GM23338 (cell line): ENCODE measurements around the gene IL26. TPM values are rescaled to one million over a fixed set of nuclear protein-coding genes. Genes with fewer than 3 reads are reported as not detected.

Experiments
- ATAC-seq: fragments of 200-7000 bp; cut with Tn5 transposase; 3 replicates; pipeline ENCODE4 v1.9.1; 2020
- DNase-seq: peaks from one replicate; pipeline ENCODE4 v3.0.0-alpha.2; 2015; ENCODE audit warnings: low spot score
- H2AFZ ChIP-seq: fragments of 200-600 bp; sonication (generic); 2 replicates; pipeline ENCODE4 v1.8.0; 2016; ENCODE audit warnings: antibody characterized with exemption, mild to moderate bottlenecking, moderate library complexity
- H3F3A ChIP-seq: fragments of 200-600 bp; sonication (generic); replicated peaks from 2 replicates; pipeline ENCODE4 v1.8.0; 2017; ENCODE audit warnings: antibody characterized with exemption, mixed run types, low read depth
- H3K27ac ChIP-seq: fragments of 200-600 bp; sonication (generic); 2 replicates; pipeline ENCODE4 v1.6.1; 2016; ENCODE audit warnings: low read depth
- H3K27me3 ChIP-seq: fragments of 200-600 bp; sonication (generic); 2 replicates; pipeline ENCODE4 v1.8.0; 2016; ENCODE audit warnings: mild to moderate bottlenecking, mixed run types, moderate library complexity; ENCODE audit not compliant: insufficient read depth
- H3K36me3 ChIP-seq: fragments of 200-600 bp; sonication (generic); 2 replicates; pipeline ENCODE4 v1.8.0; 2016; ENCODE audit warnings: mild to moderate bottlenecking; ENCODE audit not compliant: insufficient read depth
- H3K4me1 ChIP-seq: fragments of 200-600 bp; sonication (generic); 2 replicates; pipeline ENCODE4 v1.8.0; 2016; ENCODE audit warnings: mild to moderate bottlenecking, moderate library complexity; ENCODE audit not compliant: insufficient read depth
- H3K4me2 ChIP-seq: fragments of 200-600 bp; sonication (generic); 2 replicates; pipeline ENCODE4 v1.7.1; 2017; ENCODE audit warnings: mixed run types
- H3K4me3 ChIP-seq: fragments of 200-600 bp; sonication (generic); 2 replicates; pipeline ENCODE4 v1.6.1; 2016; ENCODE audit warnings: mixed run types
- H3K79me2 ChIP-seq: fragments of 200-600 bp; sonication (generic); replicated peaks from 2 replicates; pipeline ENCODE4 v1.8.0; 2017; ENCODE audit warnings: mild to moderate bottlenecking; ENCODE audit not compliant: insufficient read depth
- H3K9me2 ChIP-seq: fragments of 200-600 bp; sonication (generic); 2 replicates; pipeline ENCODE4 v1.8.0; 2017; ENCODE audit not compliant: insufficient read depth
- H4K20me1 ChIP-seq: fragments of 200-600 bp; sonication (generic); replicated peaks from 2 replicates; pipeline ENCODE4 v1.8.0; 2017; ENCODE audit warnings: mild to moderate bottlenecking; ENCODE audit not compliant: insufficient read depth
- H3K27ac Mint-ChIP-seq: 2 replicates; pipeline ENCODE4 v1.8.0; 2020; ENCODE audit warnings: inconsistent platforms, mild to moderate bottlenecking, moderate library complexity, mixed read lengths
- H3K27me3 Mint-ChIP-seq: 3 replicates; pipeline ENCODE4 v1.8.0; 2022; ENCODE audit warnings: low read depth, mild to moderate bottlenecking, moderate library complexity, mixed read lengths, inconsistent platforms; ENCODE audit not compliant: insufficient read depth, poor library complexity
- H3K36me3 Mint-ChIP-seq: 3 replicates; pipeline ENCODE4 v1.8.0; 2021; ENCODE audit warnings: low read depth, mild to moderate bottlenecking, inconsistent platforms, moderate library complexity, mixed read lengths
- H3K4me1 Mint-ChIP-seq: 3 replicates; pipeline ENCODE4 v1.8.0; 2020; ENCODE audit warnings: mild to moderate bottlenecking, inconsistent platforms, mixed read lengths
- H3K4me3 Mint-ChIP-seq: 3 replicates; pipeline ENCODE4 v1.8.0; 2021; ENCODE audit warnings: moderate library complexity, mild to moderate bottlenecking, inconsistent platforms, mixed read lengths
- H3K9me3 Mint-ChIP-seq: 3 replicates; pipeline ENCODE4 v1.8.0; 2020; ENCODE audit warnings: moderate library complexity, mild to moderate bottlenecking, inconsistent platforms, mixed read lengths
- ETS1 ChIP-seq: IDR thresholded peaks from 2 replicates; pipeline ENCODE4 v1.6.1; 2016; ENCODE audit warnings: antibody characterized with exemption
- EZH2 ChIP-seq: fragments of 200-600 bp; sonication (generic); IDR thresholded peaks from one replicate; pipeline ENCODE4 v1.8.0; 2017; ENCODE audit warnings: antibody characterized with exemption, mild to moderate bottlenecking, low read depth; ENCODE audit not compliant: unreplicated experiment
- EZH2phosphoT487 ChIP-seq: fragments of 200-600 bp; sonication (generic); IDR thresholded peaks from one replicate; pipeline ENCODE4 v1.8.1; 2018; ENCODE audit warnings: antibody characterized with exemption; ENCODE audit not compliant: unreplicated experiment
- JUNB ChIP-seq: IDR thresholded peaks from one replicate; pipeline ENCODE4 v1.6.1; 2016; ENCODE audit warnings: antibody characterized with exemption; ENCODE audit not compliant: unreplicated experiment
- POLR2AphosphoS5 ChIP-seq: IDR thresholded peaks from 2 replicates; pipeline ENCODE4 v1.6.1; 2016; ENCODE audit warnings: antibody characterized with exemption, low read depth
- STAT1 ChIP-seq: IDR thresholded peaks from one replicate; pipeline ENCODE4 v1.6.1; 2016; ENCODE audit warnings: antibody characterized with exemption; ENCODE audit not compliant: unreplicated experiment
- ZNF331 ChIP-seq: fragments of 250-450 bp; sonication (Bioruptor Pico); IDR thresholded peaks from 2 replicates; pipeline ENCODE4 v1.5.0; 2020; ENCODE audit warnings: low read depth, mild to moderate bottlenecking, moderate library complexity
- ZNF462 ChIP-seq: fragments of 250-450 bp; sonication (Bioruptor Pico); IDR thresholded peaks from 2 replicates; pipeline ENCODE4 v1.5.0; 2020; ENCODE audit warnings: mild to moderate bottlenecking, moderate library complexity
- polyA plus RNA-seq: library from polyadenylated mRNA; unstranded; fragments of >200 nt; fragmentation: Nextera tagmentation; extraction: Ambion mirVana; gene quantifications from 2 replicates; pipeline ENCODE4 v1.2.1, GENCODE V29; 2016
- total RNA-seq: library from RNA; depleted of rRNA; stranded (reverse); fragments of >200 nt; shearing (Covaris generic); gene quantifications from 2 replicates; pipeline ENCODE4 v1.2.3, GENCODE V29; 2014
- TF ChIP-seq, protein P1 (sequence below): IDR thresholded peaks from one replicate; pipeline ENCODE4 v1.6.1; 2018; ENCODE audit warnings: antibody characterized with exemption; ENCODE audit not compliant: unreplicated experiment

Gene IL26
- total and polyA plus RNA-seq, 2 experiments from 2014 or later = not detected

GRCh38 chr12:68231691-68232090, 6.1 kb upstream of the IL26 start:
- DNase-seq (no peak), ATAC-seq (no peak)
- Mint-ChIP-seq H3K36me3 (no peaks in the 10 kb centered on the region), H3K4me3 (no peak overlapping the region), H3K27me3 (no peaks in the 10 kb centered on the region), H3K9me3 (no peaks in the 10 kb centered on the region), H3K4me1 (no peaks in the 10 kb centered on the region; the same call in 1 of the 3 replicates), H3K27ac (no peak overlapping the region)
- Histone ChIP-seq H3K27ac (no peak overlapping the region), H3F3A (no peaks in the 10 kb centered on the region), H3K4me1 (no peaks in the 10 kb centered on the region), H3K4me2 (no peak overlapping the region), H2AFZ (no peak overlapping the region), H3K4me3 (no peak overlapping the region), H3K27me3 (no peaks in the 10 kb centered on the region), H3K9me2 (no peaks in the 10 kb centered on the region), H3K79me2 (no peaks in the 10 kb centered on the region), H4K20me1 (no peaks in the 10 kb centered on the region), H3K36me3 (no peaks in the 10 kb centered on the region)
- no peak for TF ChIP-seq EZH2
- TF ChIP-seq JUNB = no peak
- no peak for TF ChIP-seq ZNF462 (CRISPR knock-in tag)
- no peak for TF ChIP-seq STAT1
- TF ChIP-seq ETS1 = no peak
- TF ChIP-seq POLR2AphosphoS5 = no peak
- no peak for TF ChIP-seq ZNF331
- no peak for TF ChIP-seq EZH2phosphoT487
- TF ChIP-seq, protein P1, sequence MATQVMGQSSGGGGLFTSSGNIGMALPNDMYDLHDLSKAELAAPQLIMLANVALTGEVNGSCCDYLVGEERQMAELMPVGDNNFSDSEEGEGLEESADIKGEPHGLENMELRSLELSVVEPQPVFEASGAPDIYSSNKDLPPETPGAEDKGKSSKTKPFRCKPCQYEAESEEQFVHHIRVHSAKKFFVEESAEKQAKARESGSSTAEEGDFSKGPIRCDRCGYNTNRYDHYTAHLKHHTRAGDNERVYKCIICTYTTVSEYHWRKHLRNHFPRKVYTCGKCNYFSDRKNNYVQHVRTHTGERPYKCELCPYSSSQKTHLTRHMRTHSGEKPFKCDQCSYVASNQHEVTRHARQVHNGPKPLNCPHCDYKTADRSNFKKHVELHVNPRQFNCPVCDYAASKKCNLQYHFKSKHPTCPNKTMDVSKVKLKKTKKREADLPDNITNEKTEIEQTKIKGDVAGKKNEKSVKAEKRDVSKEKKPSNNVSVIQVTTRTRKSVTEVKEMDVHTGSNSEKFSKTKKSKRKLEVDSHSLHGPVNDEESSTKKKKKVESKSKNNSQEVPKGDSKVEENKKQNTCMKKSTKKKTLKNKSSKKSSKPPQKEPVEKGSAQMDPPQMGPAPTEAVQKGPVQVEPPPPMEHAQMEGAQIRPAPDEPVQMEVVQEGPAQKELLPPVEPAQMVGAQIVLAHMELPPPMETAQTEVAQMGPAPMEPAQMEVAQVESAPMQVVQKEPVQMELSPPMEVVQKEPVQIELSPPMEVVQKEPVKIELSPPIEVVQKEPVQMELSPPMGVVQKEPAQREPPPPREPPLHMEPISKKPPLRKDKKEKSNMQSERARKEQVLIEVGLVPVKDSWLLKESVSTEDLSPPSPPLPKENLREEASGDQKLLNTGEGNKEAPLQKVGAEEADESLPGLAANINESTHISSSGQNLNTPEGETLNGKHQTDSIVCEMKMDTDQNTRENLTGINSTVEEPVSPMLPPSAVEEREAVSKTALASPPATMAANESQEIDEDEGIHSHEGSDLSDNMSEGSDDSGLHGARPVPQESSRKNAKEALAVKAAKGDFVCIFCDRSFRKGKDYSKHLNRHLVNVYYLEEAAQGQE = no peak
